ENCODE results near the gene SMIM13.

The SMIM13 gene

DNA sequence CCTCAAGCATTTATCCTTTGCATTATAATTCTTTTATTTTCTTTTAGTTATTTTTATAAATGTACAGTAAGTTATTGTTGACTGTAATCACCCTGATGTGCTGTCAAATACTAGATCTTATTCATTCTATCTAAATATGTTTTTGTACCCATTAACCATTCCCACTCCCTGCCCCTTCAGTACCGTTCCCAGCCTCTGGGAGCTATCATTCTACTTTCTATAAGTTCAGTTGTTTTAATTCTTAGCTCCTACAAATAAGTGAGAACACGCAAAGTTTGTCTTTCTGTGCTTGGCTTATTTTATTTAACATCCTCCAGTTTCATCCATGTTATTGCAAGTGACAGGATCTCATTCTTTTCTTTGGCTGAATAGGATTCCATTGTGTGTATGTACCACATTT, 30.3 kb downstream of the SMIM13 start:
- no peak for DNase-seq

- no peak for DNase-seq
These were observed 33.2 kb downstream of the SMIM13 start for GRCh38 chr6:11126876-11127275.

DNA sequence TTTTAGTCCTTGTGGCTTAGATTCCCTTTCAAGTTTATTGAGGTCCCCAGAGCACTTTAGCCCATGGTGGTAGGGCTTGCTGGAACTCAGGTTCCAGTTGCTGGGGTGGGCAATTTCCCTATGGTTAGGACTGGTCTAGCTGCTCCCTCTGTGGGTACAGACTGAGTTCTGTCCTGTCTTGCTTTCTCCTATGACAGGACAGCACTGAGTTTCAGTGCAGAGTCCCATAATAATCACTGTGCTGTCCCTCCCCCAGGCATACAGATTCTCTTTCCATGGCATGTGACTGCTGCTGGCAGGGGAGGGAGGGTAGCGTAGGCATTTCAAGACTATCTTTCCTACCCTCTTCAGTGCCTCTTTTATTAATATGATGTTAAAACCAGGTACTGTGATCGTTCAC, 35.0 kb downstream of the SMIM13 start:
- DNase-seq = no peak

- no peak for DNase-seq
These were observed 36.4 kb downstream of the SMIM13 start for GRCh38 chr6:11129908-11130565.

DNA sequence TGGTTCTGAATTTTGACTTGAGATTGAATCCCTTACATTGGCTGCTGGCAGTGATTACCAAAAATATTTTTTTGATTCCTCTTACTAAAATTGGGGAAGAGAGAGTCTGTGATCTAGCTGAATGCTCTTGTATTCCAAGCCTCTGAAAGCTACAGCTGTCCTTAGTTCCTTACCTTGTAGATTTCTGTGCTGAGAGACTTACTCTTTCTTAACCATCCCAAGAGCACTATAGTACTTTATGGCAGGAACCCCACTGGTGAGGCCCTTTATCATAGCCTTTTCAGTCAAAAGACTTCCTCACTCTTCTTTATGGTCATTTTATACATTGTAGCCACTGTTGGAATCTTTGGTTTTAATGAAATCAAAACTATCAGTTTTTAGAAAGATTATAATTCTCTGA, 37.0 kb downstream of the SMIM13 start:
- DNase-seq = no peak

DNA sequence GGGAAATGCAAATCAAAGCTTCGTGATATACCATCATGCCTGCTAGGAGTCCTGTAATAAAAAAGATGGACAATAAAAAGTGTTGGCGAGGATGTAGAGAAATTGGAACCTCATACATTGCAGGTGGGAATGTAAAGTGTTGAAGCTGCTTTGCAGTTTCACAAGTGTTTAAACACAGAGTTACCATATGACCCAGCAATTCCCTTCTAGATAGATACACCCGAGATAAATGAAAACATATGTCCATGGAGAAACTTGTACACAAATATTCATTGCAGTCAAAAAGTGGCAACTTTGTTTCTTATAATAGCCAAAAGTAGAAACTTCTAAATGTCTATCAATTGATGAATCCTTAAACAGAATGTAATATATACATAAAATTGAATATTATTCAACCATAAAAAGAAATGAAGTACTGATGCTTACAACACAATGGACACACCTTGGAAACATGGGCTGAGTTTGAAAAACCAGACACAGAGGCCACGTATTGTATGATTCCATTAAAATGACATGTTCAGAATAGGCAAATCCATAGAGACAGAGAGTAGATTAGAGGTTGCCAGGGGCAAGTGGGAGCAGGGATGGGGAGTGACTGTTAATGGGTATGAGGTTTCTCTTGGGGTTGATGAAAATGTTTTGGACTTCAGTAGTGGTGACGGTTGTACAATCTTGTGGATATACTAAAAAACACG, 38.7 kb downstream of the SMIM13 start:
- no peak for DNase-seq

GRCh38 chr6:11133281-11133680, 39.6 kb downstream of the SMIM13 start:
- no peak for DNase-seq

GRCh38 chr6:11136809-11137208, 43.2 kb downstream of the SMIM13 start:
- no peak for DNase-seq

- no peak for DNase-seq
These were observed 45.7 kb downstream of the SMIM13 start for GRCh38 chr6:11139051-11139960.

DNA sequence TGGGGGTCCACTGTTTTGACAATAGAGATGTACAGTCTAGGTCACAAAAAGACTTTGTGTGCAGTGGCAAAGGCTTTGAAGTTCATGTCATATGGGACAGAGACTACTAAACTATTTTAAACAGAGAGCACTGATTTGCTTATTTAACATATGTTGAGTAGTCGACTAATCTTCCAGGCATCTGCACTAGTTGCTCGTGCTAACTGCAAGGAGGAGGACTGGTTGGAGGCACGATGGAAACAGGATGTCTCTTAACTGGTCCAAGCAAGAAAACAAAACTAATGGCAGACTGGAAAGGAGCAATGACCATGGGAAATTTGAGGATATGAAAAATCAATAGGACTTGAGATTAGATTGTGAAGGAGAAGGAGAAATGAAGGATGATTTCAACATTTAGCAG, 46.4 kb downstream of the SMIM13 start:
- DNase-seq = no peak

GRCh38 chr6:11141295-11141694, 47.7 kb downstream of the SMIM13 start:
- no peak for DNase-seq

DNA sequence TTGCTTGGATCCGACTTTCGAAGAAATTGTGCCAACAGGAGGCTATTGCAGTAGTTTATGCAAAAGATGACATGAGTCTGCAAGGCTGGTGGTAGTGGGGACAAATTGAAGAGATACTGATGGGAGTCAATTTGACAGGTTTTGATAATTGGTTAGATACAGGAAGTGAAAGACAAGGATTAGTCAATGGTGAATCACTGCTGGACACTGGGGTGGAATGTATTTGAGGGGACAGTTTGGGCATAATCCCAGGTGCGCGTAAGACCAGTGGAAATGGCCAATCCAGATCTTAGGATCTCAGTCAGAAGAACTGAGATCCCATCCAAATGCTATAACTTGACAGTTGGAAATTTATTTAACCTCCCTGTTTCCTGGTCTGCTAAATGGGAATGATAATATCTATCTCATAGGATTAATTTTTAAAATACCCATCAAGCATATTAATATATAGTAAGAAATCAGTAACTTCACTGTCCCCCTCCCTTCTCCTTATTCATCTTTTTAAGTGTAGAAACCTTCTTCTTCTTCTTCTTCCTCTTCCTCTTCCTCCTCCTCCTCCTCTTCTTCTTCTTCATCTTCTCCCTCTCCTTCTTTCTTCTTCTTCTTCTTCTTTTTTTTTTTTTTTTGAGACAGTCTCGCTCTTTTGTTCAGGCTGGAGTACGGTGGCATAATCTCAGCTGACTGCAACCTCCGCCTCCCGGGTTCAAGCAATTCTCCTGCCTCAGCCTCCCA, 48.8 kb downstream of the SMIM13 start:
- DNase-seq = no peak

GRCh38 chr6:11143394-11144371, 50.0 kb downstream of the SMIM13 start:
- no peak for DNase-seq

DNA sequence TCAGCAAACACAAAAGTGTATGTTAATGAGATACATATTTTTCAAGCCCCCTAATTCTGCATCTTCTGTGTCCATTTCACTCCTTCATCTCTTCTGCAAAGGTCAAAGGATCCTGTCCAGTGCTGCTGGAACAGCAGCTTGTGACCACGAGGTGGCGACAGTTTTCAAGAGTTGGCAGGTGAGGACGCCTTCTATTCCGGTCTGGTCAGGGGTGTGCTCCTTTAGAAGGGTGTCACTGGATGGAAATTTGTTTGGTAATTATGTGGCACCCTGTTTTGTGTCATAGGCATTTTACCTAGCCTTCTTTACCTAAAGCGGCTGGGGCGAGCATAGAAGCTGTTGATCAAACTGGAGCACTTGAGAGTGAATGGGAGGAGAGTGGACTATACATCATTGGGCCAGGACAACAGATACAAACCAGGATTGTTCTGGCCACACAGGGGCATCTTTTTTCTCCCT, 50.8 kb downstream of the SMIM13 start:
- DNase-seq = peak; percentile 68 to 70

- DNase-seq = no peak
These were observed 52.6 kb downstream of the SMIM13 start for GRCh38 chr6:11146117-11146826.

DNA sequence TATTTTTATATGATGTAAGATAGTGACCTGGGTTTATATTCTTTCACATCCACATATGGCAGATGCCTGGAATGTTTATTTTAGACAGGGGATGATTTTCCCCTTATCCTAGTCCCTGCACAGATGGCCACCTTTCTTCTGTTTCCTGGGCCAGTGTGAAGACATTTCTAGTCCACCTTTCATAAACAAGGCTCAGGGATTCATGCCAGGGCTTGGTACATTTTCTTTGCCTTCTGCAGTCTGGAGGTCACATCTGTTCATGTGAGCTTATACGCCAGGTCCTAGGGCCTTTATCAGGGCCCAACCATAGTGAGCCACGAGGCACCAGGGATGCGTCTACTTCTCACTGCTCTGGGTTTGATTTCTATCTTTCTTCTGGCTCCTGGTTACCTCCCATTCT, 55.9 kb downstream of the SMIM13 start:
- DNase-seq = no peak

DNA sequence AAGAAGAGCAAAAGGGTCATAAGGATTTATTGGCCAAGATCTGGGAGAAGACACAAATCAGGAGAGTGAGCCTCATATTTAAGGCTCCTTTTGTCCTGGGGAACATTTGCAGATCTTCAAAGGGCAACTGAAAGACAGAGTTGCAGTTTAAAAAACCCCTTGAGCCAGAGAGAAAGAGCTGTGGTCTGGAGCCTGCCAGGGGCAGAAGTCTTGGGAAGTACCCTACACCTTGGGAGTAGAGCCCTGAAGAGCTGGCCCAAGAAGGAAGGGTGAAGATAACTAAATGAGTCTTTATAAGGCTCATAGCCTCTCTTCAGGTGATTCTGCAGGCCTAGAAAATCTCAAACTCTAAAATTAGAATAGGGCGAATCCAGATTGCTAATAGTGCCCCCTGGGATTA, 57.9 kb downstream of the SMIM13 start:
- DNase-seq = no peak

DNA sequence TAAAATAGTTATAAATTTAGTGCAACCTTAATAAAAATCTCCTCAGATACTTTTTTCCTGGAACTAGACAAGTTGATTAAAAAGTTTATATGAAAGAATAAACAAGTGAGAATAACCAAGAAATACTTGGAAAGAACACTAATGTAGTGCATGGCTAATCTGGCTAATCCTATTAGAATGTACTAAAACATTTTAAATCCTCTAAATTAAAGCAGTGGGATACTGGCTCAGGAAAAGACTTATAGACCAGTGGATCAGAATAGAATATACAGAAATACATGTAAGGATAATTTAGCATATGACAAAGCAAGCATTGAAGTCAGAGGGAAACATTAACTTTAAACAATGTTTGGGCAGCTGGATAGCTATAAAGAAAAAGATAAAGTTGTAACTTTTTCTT, 58.9 kb downstream of the SMIM13 start:
- no peak for DNase-seq

DNA sequence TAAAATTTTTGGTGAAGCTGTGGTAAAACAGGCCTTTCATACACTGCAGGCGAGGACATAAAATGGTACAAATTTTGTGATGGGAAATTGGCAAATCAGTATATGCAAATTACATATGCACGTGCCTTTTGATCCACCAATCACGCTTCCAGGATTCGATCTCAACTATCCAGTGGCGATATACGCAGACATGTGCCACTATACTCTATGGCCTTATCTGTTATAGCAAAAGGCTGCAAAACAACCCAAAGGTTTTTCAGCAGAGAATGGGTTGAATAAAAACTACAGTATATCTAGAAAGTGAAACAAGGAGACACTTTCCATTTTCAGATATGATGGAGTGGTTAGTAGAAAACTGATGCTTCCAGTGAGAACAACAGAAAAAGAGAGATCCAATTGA, 59.8 kb downstream of the SMIM13 start:
- no peak for DNase-seq

GRCh38 chr6:11155589-11155988, 62.0 kb downstream of the SMIM13 start:
- no peak for DNase-seq

DNA sequence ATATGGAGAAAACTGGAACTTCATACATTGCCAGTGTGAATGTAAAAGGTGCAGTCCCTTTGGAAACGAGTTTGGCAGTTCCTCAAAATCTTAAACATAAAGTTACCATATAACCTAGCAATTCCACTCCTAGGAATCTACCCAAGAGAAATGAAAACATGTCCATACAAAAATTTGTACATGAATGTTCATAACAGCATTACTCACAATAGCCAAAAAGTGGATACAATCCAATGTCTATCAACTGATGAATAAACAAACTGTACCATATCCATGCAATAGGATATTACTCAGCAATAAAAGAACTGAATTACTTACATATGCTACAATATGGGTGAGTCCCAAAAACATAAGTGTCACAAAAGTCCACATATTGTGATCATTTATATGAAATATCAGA, 66.6 kb downstream of the SMIM13 start:
- DNase-seq = no peak
